Spleen (tissue), 7 donors: ENCODE measurements around the gene RAP1B.

Source experiments
- CTCF ChIP-seq, 11 experiments: fragments of 200-600 bp in 7 of 11; fragments of 450-650 bp in 4 of 11; sonication (generic) in 4 of 11; IDR thresholded peaks in 8 of 11; conservative IDR thresholded peaks in 3 of 11; 1 replicate in 7 of 11; 2 replicates in 4 of 11; pipeline versions ENCODE4 v1.4.0 to v1.8.0; 2016 to 2021; ENCODE audit warnings: antibody characterized with exemption in 11 of 11, inconsistent platforms in 4 of 11, mild to moderate bottlenecking in 1 of 11
- POLR2A ChIP-seq, 3 donors: fragments of 450-650 bp; IDR thresholded peaks; one replicate each; pipeline ENCODE4 v1.5.1; 2017; ENCODE audit warnings: antibody characterized with exemption in 3 of 3, mild to moderate bottlenecking in 1 of 3
- donor health status: DM: no; HTN: no; CAD: no; lungs with moderate emphysema.
- donor health status: DM: no; HTN: no; CAD: no.
- donor health status: DM: no; HTN: no; CAD: no.

- TF ChIP-seq POLR2A (IDR thresholded peaks at IDR 0.05), result no peak
- TF ChIP-seq CTCF (IDR thresholded peaks at IDR 0.05 in 8 of 11, conservative IDR thresholded peaks at IDR 0.05 in 3 of 11), result no peak
Measured at GRCh38 chr12:68564166-68564565, 46.5 kb upstream of the RAP1B start.
